Heart left ventricle (tissue), 16 donors: ENCODE measurements around the gene OPCML. TPM values are rescaled to one million over a fixed set of nuclear protein-coding genes. Genes with fewer than 3 reads are reported as not detected.

Experiments used
- ATAC-seq, 4 donors: fragments of 200-7000 bp; cut with Tn5 transposase; one replicate each; pipeline ENCODE4 v1.9.1; 2020 to 2022; ENCODE audit warnings: moderate library complexity in 4 of 4, mild to moderate bottlenecking in 3 of 4, moderate number of reproducible peaks in 1 of 4
- DNase-seq, 5 donors: peaks; one replicate each; pipeline ENCODE4 v3.0.0-alpha.2; 2020
- H3K27ac ChIP-seq, 12 donors: fragments of 200-600 bp; sonication (generic) in 4 of 12; one replicate each; pipeline versions ENCODE4 v1.5.0 to v1.8.0; 2016 to 2022; ENCODE audit warnings: mild to moderate bottlenecking in 2 of 12
- H3K27me3 ChIP-seq, 9 donors: fragments of 200-600 bp; sonication (generic) in 2 of 9; one replicate each; pipeline versions ENCODE4 v1.5.1 to v1.8.0; 2016 to 2022; ENCODE audit warnings: mild to moderate bottlenecking in 3 of 9
- H3K36me3 ChIP-seq, 9 donors: fragments of 200-600 bp; sonication (generic) in 2 of 9; one replicate each; pipeline versions ENCODE4 v1.5.0 to v1.8.0; 2018 to 2022; ENCODE audit warnings: mild to moderate bottlenecking in 2 of 9
- H3K4me1 ChIP-seq, 12 donors: fragments of 200-600 bp; sonication (generic) in 4 of 12; one replicate each; pipeline versions ENCODE4 v1.5.0 to v1.8.0; 2016 to 2022; ENCODE audit warnings: mild to moderate bottlenecking in 3 of 12
- H3K4me3 ChIP-seq, 12 donors: fragments of 200-600 bp; sonication (generic) in 4 of 12; one replicate each; pipeline versions ENCODE4 v1.5.0 to v1.8.0; 2017 to 2022; ENCODE audit warnings: mild to moderate bottlenecking in 9 of 12, moderate library complexity in 4 of 12
- H3K9me3 ChIP-seq, 12 donors: fragments of 200-600 bp; sonication (generic) in 4 of 12; one replicate each; pipeline versions ENCODE4 v1.5.0 to v1.8.0; 2016 to 2022; ENCODE audit warnings: mild to moderate bottlenecking in 1 of 12
- POLR2A ChIP-seq, 2 donors: fragments of 450-650 bp; IDR thresholded peaks; one replicate each; pipeline ENCODE4 v1.6.1; 2017; ENCODE audit warnings: antibody characterized with exemption in 2 of 2, mild to moderate bottlenecking in 2 of 2, moderate library complexity in 2 of 2
- WGBS, 4 donors: extraction: QIAGEN DNeasy Blood & Tissue Kit in 2 of 4; methylation state at CpG; one replicate each; pipeline versions ENCODE4 v1.1.5 to v1.1.7; 2013 to 2018; 5-methylcytosine and 5-hydroxymethylcytosine counted together
- intact Hi-C, 10 donors: fragments of 100-400 bp; cut with DNase I; formaldehyde crosslinking; loops; one replicate each; pipeline versions ENCODE4 v1.11.1 to v1.14.2; 2022
- polyA plus RNA-seq, 2 donors: library from polyadenylated mRNA; stranded (reverse); fragments of 200-250 nt; gene quantifications; one replicate each; pipeline ENCODE4 v1.2.3, GENCODE V29; 2013
- total RNA-seq, 9 donors: library from RNA; depleted of rRNA in 2 of 9; stranded (reverse); fragments of >200 nt in 2 of 9; fragmentation: NEBNext Ultra II Directional in 3 of 9; extraction: Animal tissue kit (Norgen Biotek cat#: 25700) in 3 of 9; gene quantifications; one replicate each; pipeline versions ENCODE4 v1.1.0 to v1.2.4, GENCODE V29; 2016 to 2023
- TF ChIP-seq, protein P1 (sequence below), 12 donors: fragments of 200-600 bp; sonication (generic) in 4 of 12; IDR thresholded peaks; one replicate each; pipeline versions ENCODE4 v1.5.0 to v1.8.0; 2018 to 2022; ENCODE audit warnings: antibody characterized with exemption in 12 of 12, mild to moderate bottlenecking in 5 of 12
- donor health status: ischemic (EF 13 %, LVEDD 7.1; RV severe dilation, severe dysfunction).
- donor health status: healthy with polysubstance abuse.
- donor health status: DM: no; HTN: yes; CAD: no.
- donor health status: DM: no; HTN: no; CAD: no.
- donor health status: ischemic (EF 25% LVEDD 6.9; RV normal size, moderate dysfunction).
- donor health status: ischemic (EF 25% LVEDD 5.7; RV mildly dilated, moderate dysfunction).
- donor health status: healthy.
- donor health status: DM: yes; HTN: yes; CAD: no.
- donor health status: ischemic (EF 35%, LVEDD 5.7; RV mildly dilated, moderate dysfunction).
- donor health status: nonischemic (EF 11% LVEDD 7.7; RV severe dilation, severe dysfunction).
- donor health status: DM: yes; HTN: yes; CAD: no.
- donor health status: PGD.
- donor health status: ischemic (EF 29% LVEDD 5.4; RV normal size, mild dysfunction).
- donor health status: nonischemic (EF 23%, LVEDD 6.1; RV moderate dilation, normal function).

The OPCML gene
- total and polyA plus RNA-seq, 11 donors, result 0.04 to 1.3 (median 0.23) TPM; not detected in 3

DNA sequence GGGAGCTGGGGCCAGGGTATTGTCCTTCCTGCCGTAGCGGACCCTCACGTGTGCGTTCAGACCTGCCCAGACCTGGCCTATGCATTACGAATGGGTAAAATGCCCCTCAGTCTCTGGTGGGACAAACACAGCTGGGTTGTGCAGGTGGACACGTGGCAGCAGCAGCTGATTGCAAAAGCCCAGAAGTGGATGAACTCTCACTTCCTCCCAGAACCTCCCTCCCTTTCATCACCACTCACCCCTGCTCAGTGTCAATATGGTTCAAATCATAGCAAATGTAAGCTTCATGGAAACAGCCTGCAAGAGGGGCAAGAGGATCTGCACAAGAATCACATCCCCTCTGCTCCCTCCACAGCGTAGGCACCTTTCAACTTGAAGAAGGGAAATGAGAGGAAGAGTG, 352.1 kb downstream of the OPCML start:
- 76 to 86% (median 81%) methylated on average over 7 of the region's 7 CpGs for WGBS, 4 donors

DNA sequence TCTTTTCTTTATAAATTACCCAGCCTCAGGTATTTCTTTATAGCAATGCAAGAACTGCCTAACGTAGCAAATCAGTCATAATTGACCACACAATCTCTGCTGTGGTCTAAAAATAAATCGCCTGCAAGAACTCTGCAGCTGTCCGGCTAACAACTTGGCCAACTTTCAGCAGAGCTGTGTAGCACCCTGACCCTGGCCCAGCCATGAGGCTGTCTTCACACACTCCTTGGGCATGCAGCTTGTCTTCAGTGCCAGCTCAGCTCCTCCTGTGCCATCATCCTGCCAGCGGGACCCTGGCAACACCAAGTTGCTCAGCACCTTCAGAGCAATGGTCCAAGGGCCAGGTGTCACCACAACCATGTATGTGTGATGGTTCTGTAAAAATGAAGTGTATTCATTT, 355.6 kb downstream of the OPCML start:
- 41 to 49% (median 44%) methylated on average over 4 of the region's 4 CpGs for WGBS, 4 donors
- ATAC-seq, result peak in 3 of 4 donors; percentile 58 to 91 (median 81)
- TF ChIP-seq, protein P1, sequence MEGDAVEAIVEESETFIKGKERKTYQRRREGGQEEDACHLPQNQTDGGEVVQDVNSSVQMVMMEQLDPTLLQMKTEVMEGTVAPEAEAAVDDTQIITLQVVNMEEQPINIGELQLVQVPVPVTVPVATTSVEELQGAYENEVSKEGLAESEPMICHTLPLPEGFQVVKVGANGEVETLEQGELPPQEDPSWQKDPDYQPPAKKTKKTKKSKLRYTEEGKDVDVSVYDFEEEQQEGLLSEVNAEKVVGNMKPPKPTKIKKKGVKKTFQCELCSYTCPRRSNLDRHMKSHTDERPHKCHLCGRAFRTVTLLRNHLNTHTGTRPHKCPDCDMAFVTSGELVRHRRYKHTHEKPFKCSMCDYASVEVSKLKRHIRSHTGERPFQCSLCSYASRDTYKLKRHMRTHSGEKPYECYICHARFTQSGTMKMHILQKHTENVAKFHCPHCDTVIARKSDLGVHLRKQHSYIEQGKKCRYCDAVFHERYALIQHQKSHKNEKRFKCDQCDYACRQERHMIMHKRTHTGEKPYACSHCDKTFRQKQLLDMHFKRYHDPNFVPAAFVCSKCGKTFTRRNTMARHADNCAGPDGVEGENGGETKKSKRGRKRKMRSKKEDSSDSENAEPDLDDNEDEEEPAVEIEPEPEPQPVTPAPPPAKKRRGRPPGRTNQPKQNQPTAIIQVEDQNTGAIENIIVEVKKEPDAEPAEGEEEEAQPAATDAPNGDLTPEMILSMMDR (IDR thresholded peaks at IDR 0.05), result no peak
- TF ChIP-seq POLR2A (IDR thresholded peaks at IDR 0.05), result no peak
- DNase-seq, result peak in 1 of 5 donors; percentile 36
- Histone ChIP-seq H3K4me3 (no peak overlapping the region), H3K27me3 (peaks cover 0 to 11% (median 3%) of the 10 kb centered on the region in 9 donors), H3K27ac (no peak overlapping the region), H3K4me1 (peaks cover 0 to 6% (median 0%) of the 10 kb centered on the region in 12 donors), H3K9me3 (no peaks in the 10 kb centered on the region), H3K36me3 (no peaks in the 10 kb centered on the region)
- intact Hi-C loops, result no loop called here

More for the DNA sequence above, 352.1 kb downstream of the OPCML start:
- Histone ChIP-seq H3K9me3 (no peaks in the 10 kb centered on the region), H3K27ac (no peak overlapping the region), H3K27me3 (peaks cover 0 to 15% (median 6%) of the 10 kb centered on the region in 9 donors), H3K36me3 (no peaks in the 10 kb centered on the region), H3K4me3 (no peak overlapping the region), H3K4me1 (peaks cover 0 to 3% (median 0%) of the 10 kb centered on the region in 12 donors)
- TF ChIP-seq POLR2A (IDR thresholded peaks at IDR 0.05), result no peak
- TF ChIP-seq, protein P1 (IDR thresholded peaks at IDR 0.05), result no peak
- intact Hi-C loops, result no loop called here
- ATAC-seq (no peak), DNase-seq (no peak)

DNA sequence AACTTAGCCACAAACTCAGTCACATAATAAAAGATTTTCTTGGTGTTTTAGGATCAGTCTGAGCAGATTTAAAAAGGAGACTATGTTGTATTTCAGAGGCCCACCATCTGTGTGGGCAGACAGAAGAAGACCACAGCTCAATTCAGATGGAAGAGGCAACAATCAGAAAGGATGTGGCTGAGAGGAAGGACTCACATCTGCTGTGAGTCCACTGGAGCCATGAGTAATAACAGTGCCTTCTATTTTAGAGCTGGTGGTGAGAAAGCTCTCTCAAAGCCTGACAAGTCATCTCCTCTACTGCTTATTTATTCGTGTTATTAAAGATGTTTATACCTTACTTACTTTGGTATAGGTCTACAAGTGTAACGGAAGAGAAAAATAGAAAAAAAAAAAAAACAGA, 357.2 kb downstream of the OPCML start:
- Histone ChIP-seq H3K4me3 (no peak overlapping the region), H3K4me1 (peaks cover 0 to 6% (median 0%) of the 10 kb centered on the region in 12 donors), H3K36me3 (no peaks in the 10 kb centered on the region), H3K27me3 (peaks cover 0 to 9% (median 0%) of the 10 kb centered on the region in 9 donors), H3K9me3 (no peaks in the 10 kb centered on the region), H3K27ac (no peak overlapping the region)
- DNase-seq (no peak), ATAC-seq (no peak)
- WGBS, 4 donors, result 76 to 92% (median 83%) methylated on average over 2 of the region's 2 CpGs
- intact Hi-C loops, result no loop called here
- TF ChIP-seq POLR2A (IDR thresholded peaks at IDR 0.05), result no peak
- TF ChIP-seq, protein P1 (IDR thresholded peaks at IDR 0.05), result no peak

DNA sequence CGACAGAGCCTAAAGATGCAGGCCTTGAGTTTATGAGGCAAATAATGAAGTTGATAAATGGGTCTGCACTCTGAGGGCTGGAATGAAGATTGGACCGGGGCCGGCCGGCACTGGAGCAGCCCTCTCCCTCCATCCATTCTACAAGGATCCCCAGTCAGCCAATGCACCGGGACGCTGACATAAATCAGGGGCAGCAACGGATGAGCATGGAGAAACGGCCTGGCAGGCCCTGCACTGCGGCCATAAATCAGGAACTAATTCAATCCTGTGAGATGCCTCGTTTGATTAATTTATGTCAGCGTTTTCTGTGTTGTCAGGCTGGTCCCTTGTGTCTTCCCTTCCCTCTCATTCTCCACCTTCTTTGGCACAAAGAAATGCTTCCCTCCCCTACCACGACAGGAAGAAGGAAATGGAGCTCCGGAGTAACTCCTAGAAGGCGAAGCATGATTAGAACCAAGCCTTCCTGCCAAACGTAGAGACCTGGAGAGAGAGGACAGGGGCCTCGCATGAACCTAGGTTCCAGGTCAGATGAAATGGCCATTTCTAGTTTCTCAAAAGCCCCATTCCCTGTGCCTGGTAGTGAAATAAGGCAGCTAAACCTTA, 358.4 kb downstream of the OPCML start:
- Histone ChIP-seq H3K27me3 (peaks cover 0 to 2% (median 0%) of the 10 kb centered on the region in 9 donors), H3K4me3 (peak overlapping the region in 1 of 12 donors; percentile 10), H3K4me1 (peaks cover 0 to 6% (median 0%) of the 10 kb centered on the region in 12 donors), H3K36me3 (no peaks in the 10 kb centered on the region), H3K9me3 (no peaks in the 10 kb centered on the region), H3K27ac (no peak overlapping the region)
- TF ChIP-seq, protein P1 (IDR thresholded peaks at IDR 0.05), result no peak
- TF ChIP-seq POLR2A (IDR thresholded peaks at IDR 0.05), result no peak
- DNase-seq (no peak), ATAC-seq (peak in 1 of 4 donors; percentile 22)
- 56 to 67% (median 65%) methylated on average over 16 of the region's 16 CpGs for WGBS, 4 donors
- intact Hi-C loops, result no loop called here
